Stimulated activated CD4-positive, alpha-beta T cell treated with anti-CD3 and anti-CD28 coated beads, Interleukin-4, amount 100 ng/mL, for 24 hours (primary cell): Measurements from ENCODE around the gene RBPJ.

Source experiments
- DNase-seq: peaks from one replicate; pipeline ENCODE4 v3.0.0-alpha.2; 2020

Gene RBPJ

GRCh38 chr4:26320538-26321372, at the start of gene RBPJ:
RBPJ (plus strand) TSS chr4:26321014; CDS start chr4:26321029, 15 bp downstream.
- peak; percentile 86 for DNase-seq

GRCh38 chr4:26271703-26272102, 49.1 kb upstream of the RBPJ start:
- no peak for DNase-seq

- DNase-seq = no peak
These were observed 47.9 kb upstream of the RBPJ start for GRCh38 chr4:26272654-26273615.

GRCh38 chr4:26273616-26273980, 47.2 kb upstream of the RBPJ start:
- no peak for DNase-seq

GRCh38 chr4:26275281-26275680, 45.5 kb upstream of the RBPJ start:
- no peak for DNase-seq

- DNase-seq = no peak
These were observed 41.4 kb upstream of the RBPJ start for GRCh38 chr4:26279446-26279845.

GRCh38 chr4:26281881-26282280, 38.9 kb upstream of the RBPJ start:
- no peak for DNase-seq

GRCh38 chr4:26284536-26284935, 36.3 kb upstream of the RBPJ start:
- DNase-seq = no peak

- no peak for DNase-seq
These were observed 35.5 kb upstream of the RBPJ start for GRCh38 chr4:26285272-26285671.

- DNase-seq = no peak
These were observed 33.1 kb upstream of the RBPJ start for GRCh38 chr4:26287756-26288155.

- DNase-seq = peak; percentile 20
These were observed 32.4 kb upstream of the RBPJ start for GRCh38 chr4:26288355-26288909.

GRCh38 chr4:26289401-26289800, 31.4 kb upstream of the RBPJ start:
- DNase-seq = no peak

- no peak for DNase-seq
These were observed 30.5 kb upstream of the RBPJ start for GRCh38 chr4:26290321-26290720.

GRCh38 chr4:26294904-26295303, 25.9 kb upstream of the RBPJ start:
- DNase-seq = no peak

- no peak for DNase-seq
These were observed 24.8 kb upstream of the RBPJ start for GRCh38 chr4:26296021-26296420.

GRCh38 chr4:26296514-26296913, 24.3 kb upstream of the RBPJ start:
- DNase-seq = no peak

- no peak for DNase-seq
These were observed 23.6 kb upstream of the RBPJ start for GRCh38 chr4:26297219-26297618.

- DNase-seq = no peak
These were observed 22.4 kb upstream of the RBPJ start for GRCh38 chr4:26298198-26298947.

GRCh38 chr4:26299254-26299882, 21.4 kb upstream of the RBPJ start:
- no peak for DNase-seq

GRCh38 chr4:26300314-26301307, 20.2 kb upstream of the RBPJ start:
- no peak for DNase-seq
